Left renal pelvis (tissue), 4 donors: ENCODE measurements around the gene USP24. TPM values are rescaled to one million over a fixed set of nuclear protein-coding genes. Genes with fewer than 3 reads are reported as not detected.

Source experiments
- DNase-seq, 4 donors: peaks; one replicate each; pipeline ENCODE4 v3.0.0-alpha.2; 2013; ENCODE audit warnings: low read depth in 4 of 4, low spot score in 3 of 4
- polyA plus RNA-seq, 4 donors: library from polyadenylated mRNA; unstranded; fragments of 120-200 nt; gene quantifications; one replicate each; pipeline ENCODE4 v1.2.1, GENCODE V29; 2013; ENCODE audit not compliant: insufficient read length in 4 of 4

The USP24 gene
- polyA plus RNA-seq, 4 donors, result 24.3 to 54.7 (median 46.8) TPM

DNA sequence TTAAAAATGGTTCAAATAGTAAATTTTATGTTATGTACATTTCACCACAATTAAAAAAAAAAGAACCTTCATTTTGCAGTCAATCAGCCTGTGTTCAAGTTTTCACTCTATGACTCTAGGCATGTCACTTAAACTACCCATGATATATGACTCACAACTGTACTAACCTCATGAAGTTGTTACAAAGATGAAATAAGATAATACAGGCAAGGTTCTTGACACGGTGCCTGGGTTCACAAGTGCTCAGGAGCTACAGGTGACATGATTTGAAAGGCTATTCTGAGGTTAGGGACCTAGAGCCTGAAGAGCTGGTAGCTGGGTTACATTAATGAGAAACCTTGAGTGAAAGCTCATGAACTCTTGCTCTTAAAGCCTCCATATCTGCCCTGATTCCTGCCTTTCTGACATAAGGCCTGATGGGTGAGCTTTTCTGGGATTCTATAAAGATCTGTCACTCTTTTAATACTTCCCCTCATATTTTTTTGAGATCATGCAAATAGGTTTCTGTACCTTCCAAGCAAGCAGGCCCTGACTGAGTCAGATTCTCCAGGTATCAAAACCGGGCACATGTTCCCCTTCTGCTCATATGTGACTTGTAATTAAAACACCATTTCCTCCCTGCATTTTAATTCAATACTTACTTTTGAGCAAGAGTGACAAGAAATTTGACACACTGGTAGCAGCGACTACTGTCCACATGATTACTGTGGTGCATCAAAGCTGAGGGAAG is 141.8 kb downstream of the USP24 start:
- DNase-seq, result no peak

DNA sequence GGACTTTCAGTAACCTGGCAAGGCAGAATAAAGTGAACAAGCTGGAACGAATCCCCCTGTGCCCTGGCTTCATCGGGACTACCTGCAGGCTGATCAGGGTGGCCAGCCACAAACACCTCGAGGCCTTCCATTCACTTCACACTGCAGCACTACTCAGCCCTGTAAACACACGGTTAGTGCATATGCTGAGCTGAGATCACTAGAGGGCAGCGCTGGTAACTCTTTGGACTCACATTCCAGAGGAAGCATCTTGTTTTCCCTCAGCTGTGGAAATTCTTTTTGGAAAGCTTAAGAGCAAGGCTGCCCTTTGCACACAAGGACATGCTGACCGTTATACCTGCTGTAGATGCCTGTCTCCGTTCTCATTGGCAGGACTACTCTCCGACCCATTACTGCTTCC is 143.7 kb downstream of the USP24 start:
- peak in 1 of 4 donors; percentile 15 for DNase-seq

- DNase-seq, result no peak
Observed at GRCh38 chr1:55070293-55071164, 144.6 kb downstream of the USP24 start.

DNA sequence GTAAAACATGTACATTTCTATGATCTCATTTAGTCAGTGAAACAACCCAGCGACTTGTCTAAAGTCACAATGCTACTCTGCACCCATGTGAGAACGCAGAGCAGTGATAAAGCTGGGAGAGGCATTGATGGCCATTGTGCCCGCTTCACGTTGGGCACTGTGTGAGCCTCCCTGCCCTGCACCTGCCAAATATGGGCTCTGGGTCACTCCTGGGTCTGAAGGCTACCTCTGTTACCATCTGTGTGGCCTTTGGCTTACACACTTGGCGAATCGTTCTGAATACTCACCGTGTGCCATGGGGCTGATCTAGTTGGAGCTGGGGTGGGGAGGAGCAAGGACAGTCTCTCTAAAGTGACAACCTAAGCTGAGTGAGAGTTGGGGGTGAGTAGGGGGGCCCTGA is 145.9 kb downstream of the USP24 start:
- no peak for DNase-seq

DNA sequence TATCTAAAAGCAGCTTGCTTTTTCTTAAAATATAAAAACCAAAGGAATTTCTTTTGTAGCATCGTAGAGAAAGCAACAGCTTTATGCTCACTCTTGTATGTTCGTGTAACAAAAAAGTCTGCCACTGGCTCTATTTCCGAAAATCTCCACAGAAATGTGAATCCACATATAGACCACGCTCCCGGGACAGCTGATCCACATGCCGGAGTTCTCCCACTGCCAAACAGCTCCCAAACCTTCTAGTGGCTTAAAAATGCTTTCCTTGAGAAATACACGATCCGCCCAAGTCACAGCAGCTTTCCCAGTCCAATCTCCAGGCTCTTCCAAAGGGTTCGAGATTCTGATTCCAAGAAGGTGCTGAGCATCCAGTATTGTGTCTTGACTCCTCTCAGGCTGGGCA is 146.5 kb downstream of the USP24 start:
- DNase-seq, result no peak

- no peak for DNase-seq
Observed at GRCh38 chr1:55067914-55068313, 147.2 kb downstream of the USP24 start.

GRCh38 chr1:55067022-55067778 is 148.0 kb downstream of the USP24 start:
- DNase-seq, result no peak

- DNase-seq, result no peak
Observed at GRCh38 chr1:55065648-55066047, 149.5 kb downstream of the USP24 start.

DNA sequence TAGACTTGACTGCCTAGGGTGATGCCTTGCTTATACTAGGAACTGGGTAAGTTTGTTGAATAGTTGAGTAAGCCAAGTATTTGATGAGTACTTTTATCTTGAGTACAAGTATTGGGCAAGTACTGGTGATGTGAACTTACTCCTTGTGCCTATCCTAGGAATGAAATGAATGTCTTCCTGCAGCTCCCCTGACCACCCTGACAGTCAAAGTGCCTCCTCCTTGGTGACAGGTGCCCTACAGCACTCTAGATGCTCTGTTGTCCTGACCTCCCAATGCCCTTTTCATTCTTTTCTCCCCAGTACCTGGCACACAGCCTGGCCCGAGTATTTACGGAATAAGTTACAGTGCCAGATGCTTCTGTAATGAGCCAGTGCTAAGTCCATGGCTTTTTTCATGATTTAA is 150.3 kb downstream of the USP24 start:
- DNase-seq, result no peak

DNA sequence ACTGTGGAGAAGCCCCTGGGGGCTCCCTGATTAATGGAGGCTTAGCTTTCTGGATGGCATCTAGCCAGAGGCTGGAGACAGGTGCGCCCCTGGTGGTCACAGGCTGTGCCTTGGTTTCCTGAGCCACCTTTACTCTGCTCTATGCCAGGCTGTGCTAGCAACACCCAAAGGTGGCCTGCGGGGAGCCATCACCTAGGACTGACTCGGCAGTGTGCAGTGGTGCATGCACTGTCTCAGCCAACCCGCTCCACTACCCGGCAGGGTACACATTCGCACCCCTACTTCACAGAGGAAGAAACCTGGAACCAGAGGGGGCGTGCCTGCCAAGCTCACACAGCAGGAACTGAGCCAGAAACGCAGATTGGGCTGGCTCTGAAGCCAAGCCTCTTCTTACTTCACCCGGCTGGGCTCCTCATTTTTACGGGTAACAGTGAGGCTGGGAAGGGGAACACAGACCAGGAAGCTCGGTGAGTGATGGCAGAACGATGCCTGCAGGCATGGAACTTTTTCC is 151.0 kb downstream of the USP24 start:
- no peak for DNase-seq

DNA sequence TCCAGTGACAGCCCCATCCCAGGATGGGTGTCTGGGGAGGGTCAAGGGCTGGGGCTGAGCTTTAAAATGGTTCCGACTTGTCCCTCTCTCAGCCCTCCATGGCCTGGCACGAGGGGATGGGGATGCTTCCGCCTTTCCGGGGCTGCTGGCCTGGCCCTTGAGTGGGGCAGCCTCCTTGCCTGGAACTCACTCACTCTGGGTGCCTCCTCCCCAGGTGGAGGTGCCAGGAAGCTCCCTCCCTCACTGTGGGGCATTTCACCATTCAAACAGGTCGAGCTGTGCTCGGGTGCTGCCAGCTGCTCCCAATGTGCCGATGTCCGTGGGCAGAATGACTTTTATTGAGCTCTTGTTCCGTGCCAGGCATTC is 151.6 kb downstream of the USP24 start:
- DNase-seq, result no peak

DNA sequence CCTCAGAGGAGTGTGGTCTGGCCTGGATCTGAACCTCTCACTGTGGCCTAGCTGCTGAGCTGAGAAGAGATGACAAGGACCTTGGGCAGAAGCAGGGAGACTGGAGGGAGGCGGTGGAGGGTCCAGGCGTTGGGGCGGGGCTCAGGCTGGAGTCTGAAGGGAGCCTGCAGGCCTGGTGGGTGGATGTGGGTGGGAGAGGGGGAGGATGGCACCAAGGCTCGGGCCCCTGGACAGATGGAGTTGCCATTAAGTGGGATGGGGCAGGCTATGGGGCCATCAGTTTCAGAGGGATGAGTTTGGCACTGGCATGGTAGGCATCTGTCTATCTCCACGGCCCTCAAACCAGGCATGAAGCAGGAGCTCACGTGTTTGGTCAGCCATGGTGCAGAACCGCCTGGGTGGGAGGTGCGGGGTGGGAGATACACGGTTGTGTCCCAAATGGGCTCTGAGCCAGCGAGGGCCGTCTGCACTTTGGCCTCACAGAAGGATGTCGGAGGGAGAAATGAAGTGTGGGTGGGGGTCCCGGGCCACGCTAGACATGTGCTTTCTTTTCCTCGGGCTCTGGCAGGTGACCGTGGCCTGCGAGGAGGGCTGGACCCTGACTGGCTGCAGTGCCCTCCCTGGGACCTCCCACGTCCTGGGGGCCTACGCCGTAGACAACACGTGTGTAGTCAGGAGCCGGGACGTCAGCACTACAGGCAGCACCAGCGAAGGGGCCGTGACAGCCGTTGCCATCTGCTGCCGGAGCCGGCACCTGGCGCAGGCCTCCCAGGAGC is 152.2 kb downstream of the USP24 start:
- no peak for DNase-seq

GRCh38 chr1:55061706-55062321 is 153.3 kb downstream of the USP24 start:
- DNase-seq, result no peak

DNA sequence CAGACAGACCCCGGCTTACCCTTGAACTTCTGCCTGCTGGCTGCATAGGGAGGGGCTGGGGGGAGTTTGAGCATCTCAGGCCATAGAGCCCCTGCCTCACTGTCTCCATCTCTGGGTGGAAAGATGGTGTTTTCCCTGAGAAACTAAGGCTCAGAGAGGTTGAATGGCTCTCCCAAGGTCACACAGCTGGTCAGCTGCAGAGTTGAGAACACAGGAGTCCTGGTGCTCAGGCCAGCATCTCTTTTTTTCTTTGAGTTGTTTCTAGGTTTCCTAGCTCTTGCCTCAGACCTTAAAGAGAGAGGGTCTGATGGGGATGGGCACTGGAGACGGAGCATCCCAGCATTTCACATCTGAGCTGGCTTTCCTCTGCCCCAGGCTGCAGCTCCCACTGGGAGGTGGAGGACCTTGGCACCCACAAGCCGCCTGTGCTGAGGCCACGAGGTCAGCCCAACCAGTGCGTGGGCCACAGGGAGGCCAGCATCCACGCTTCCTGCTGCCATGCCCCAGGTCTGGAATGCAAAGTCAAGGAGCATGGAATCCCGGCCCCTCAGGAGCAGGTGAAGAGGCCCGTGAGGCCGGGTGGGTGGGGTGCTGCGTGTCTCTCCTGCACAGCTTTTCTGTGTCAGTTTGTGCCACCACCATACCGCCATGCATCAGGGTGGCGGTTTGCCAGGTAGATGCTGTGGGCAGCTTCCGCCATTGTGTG is 154.0 kb downstream of the USP24 start:
- DNase-seq, result no peak

- no peak for DNase-seq
Observed at GRCh38 chr1:55060133-55060999, 154.8 kb downstream of the USP24 start.

DNA sequence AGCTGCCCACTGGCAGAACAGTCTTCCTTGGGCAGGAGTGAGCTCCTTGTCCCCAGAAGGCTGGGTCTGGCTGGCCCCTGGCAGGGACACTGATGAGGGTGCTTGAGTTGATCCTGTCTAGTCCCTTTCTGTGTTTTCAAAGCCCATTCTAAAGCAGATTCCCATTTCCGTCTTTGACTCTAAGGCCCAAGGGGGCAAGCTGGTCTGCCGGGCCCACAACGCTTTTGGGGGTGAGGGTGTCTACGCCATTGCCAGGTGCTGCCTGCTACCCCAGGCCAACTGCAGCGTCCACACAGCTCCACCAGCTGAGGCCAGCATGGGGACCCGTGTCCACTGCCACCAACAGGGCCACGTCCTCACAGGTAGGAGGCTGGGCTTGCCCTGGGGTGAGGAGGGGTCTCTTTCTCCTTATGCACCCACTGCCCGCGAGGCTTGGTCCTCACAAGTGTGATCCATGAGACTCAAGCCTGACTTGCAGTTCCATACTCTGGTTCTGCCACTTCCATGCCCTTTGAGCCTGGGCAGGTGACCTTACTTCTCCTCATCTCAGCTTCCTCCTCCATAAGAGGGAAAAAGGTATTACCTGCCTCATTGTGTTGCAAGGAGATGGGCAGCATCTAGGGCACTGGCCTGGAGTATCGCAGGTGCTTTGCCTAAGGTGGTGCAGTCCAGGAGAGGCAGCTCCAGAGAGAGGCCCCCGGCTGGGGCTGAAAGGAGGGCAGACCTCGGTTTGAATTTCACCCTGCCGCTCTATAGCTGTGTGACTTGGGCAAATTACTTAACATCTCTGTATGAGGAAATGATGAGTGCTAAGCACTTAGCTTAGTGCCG is 155.6 kb downstream of the USP24 start:
- DNase-seq, result no peak

DNA sequence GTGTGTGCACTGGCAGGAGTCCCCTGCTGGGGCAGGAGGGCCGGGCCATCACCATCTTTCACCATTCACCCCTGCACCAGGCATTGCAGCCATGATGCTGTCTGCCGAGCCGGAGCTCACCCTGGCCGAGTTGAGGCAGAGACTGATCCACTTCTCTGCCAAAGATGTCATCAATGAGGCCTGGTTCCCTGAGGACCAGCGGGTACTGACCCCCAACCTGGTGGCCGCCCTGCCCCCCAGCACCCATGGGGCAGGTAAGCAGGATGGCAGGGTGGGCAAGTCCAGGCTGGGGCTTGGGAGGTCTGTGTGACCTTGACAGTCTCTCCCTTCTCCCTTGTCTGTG is 157.2 kb downstream of the USP24 start:
- DNase-seq, result no peak
